Superior temporal gyrus (tissue), 1 donor: ENCODE results near the gene SYNM.
A peak's percentile ranks its signal among the peaks of the same experiment; 100 is the strongest.
"Not testable (repeated sequence)": the region's sequence is repeated elsewhere in the genome, so short reads cannot be mapped to it uniquely, and the experiment has no call there.

Experiments used
- DNase-seq: peaks from one replicate; pipeline ENCODE4 v3.0.0-alpha.2; 2016; ENCODE audit errors: extremely low spot score

SYNM gene

GRCh38 chr15:99105514-99106341 lies 848 bp downstream of the SYNM start:
- DNase-seq = no peak

GRCh38 chr15:99106417-99107220 lies 1.7 kb downstream of the SYNM start:
- DNase-seq = no peak

GRCh38 chr15:99108993-99109392 lies 4.1 kb downstream of the SYNM start:
- DNase-seq = no peak

- no peak for DNase-seq
These were observed 4.7 kb downstream of the SYNM start for GRCh38 chr15:99109555-99110021.

GRCh38 chr15:99110093-99110492 lies 5.2 kb downstream of the SYNM start:
- no peak for DNase-seq

GRCh38 chr15:99110581-99111320 lies 5.9 kb downstream of the SYNM start:
- DNase-seq = no peak

GRCh38 chr15:99111641-99112040 lies 6.8 kb downstream of the SYNM start:
- DNase-seq = not testable (repeated sequence)

- no peak for DNase-seq
These were observed 8.8 kb downstream of the SYNM start for GRCh38 chr15:99113547-99114271.

GRCh38 chr15:99114511-99115299 lies 9.8 kb downstream of the SYNM start:
- no peak for DNase-seq

- DNase-seq = no peak
These were observed 10.7 kb downstream of the SYNM start for GRCh38 chr15:99115300-99116215.

GRCh38 chr15:99117111-99117510 lies 12.2 kb downstream of the SYNM start:
- no peak for DNase-seq

- no peak for DNase-seq
These were observed 12.8 kb downstream of the SYNM start for GRCh38 chr15:99117563-99118257.

- DNase-seq = no peak
These were observed 13.4 kb downstream of the SYNM start for GRCh38 chr15:99118258-99118632.

GRCh38 chr15:99118801-99119546 lies 14.1 kb downstream of the SYNM start:
- DNase-seq = no peak

- DNase-seq = no peak
These were observed 15.3 kb downstream of the SYNM start for GRCh38 chr15:99120050-99120777.

GRCh38 chr15:99121207-99121606 lies 16.3 kb downstream of the SYNM start:
- no peak for DNase-seq

GRCh38 chr15:99121691-99122410 lies 17.0 kb downstream of the SYNM start:
- peak; percentile 52 for DNase-seq
